HG02884 (cell line): Measurements from ENCODE around the gene KCNMA1.
"Not testable (repeated sequence)": the region's sequence is repeated elsewhere in the genome, so short reads cannot be mapped to it uniquely, and the experiment has no call there.

Experiments used
- ATAC-seq: cut with Tn5 transposase; IDR thresholded peaks from one replicate; pipeline ENCODE4 v1.9.1; 2021; ENCODE audit warnings: mild to moderate bottlenecking, moderate library complexity; ENCODE audit not compliant: unreplicated experiment

The KCNMA1 gene

GRCh38 chr10:77664008-77664407 lies 26.4 kb upstream of the KCNMA1 start:
- ATAC-seq, result no peak

DNA sequence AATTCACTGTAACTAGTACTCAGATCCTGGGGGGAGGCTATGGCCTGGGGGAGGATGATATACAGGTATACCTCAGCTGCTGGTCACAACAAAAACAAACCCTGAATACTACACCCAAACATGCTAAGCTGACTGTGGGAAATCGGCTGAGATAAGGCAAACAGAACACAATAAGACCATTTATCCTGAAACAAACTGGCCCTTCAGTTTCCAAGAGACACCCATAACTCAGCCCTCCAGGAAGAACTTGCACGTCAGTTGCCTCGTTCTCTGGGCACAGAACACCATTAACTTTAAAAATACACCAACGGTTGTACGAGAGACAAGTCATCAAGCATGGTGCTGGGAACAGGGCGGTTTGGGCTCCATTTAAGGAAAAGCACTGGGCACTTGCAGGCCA lies 24.1 kb upstream of the KCNMA1 start:
- no peak for ATAC-seq

DNA sequence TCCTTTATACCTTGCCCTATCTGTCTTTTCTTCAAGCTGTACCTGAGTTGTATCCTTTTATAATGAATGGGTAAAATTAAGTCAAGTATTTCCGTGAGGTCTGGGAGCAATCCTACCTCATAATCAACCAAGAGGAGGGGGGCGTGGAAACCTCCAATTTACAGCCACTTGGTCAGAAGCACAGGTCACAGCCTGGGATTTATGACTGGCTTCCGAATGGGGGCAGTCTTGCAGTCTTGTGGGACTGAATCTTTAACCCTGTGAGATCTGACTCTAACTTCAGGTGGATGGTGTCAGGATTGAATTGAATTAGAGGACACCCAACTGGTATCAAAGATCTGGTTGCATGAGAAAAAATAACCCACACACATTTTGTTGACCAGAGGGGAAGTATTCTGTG lies 23.5 kb upstream of the KCNMA1 start:
- no peak for ATAC-seq

- ATAC-seq, result not testable (repeated sequence)
These were observed 21.6 kb upstream of the KCNMA1 start for GRCh38 chr10:77659046-77659670.

DNA sequence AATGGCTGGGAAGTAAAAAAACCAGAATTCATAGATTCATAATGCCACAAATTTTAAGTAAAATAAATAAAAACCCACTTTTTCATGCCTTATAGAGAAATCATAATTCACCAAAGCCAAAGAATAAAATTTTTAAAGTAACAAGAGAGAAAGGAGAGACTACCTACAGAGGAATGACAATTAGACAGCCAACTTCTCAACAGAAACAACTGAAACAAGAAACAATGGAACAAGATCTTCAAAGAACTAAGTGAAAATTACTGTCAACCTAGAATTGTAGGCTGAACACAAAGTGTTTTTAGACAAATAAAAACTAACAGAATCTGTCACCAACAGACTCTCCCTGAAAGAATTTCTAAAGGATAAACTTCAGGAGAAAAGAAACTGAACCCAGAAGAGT lies 15.6 kb upstream of the KCNMA1 start:
- no peak for ATAC-seq

- peak; percentile 51 for ATAC-seq
These were observed 12.0 kb upstream of the KCNMA1 start for GRCh38 chr10:77649333-77650331.

DNA sequence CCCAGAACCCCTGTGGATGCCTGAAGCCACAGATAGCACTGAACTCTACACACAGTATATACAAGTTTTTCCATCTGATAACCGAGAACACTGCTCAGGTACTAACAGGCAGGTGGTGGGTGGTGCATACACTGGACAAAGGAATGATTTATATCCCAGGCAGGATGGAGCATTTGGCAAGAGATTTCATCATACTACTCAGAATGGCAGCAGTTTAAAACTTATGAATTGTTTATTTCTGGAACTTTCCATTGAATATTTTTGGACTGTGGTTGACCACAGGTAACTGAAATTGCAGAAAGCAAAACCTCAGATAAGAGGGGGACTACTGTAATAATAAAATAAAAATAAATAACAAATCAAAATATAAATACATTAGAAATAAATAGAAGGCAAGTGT lies 10.9 kb upstream of the KCNMA1 start:
- ATAC-seq, result no peak

DNA sequence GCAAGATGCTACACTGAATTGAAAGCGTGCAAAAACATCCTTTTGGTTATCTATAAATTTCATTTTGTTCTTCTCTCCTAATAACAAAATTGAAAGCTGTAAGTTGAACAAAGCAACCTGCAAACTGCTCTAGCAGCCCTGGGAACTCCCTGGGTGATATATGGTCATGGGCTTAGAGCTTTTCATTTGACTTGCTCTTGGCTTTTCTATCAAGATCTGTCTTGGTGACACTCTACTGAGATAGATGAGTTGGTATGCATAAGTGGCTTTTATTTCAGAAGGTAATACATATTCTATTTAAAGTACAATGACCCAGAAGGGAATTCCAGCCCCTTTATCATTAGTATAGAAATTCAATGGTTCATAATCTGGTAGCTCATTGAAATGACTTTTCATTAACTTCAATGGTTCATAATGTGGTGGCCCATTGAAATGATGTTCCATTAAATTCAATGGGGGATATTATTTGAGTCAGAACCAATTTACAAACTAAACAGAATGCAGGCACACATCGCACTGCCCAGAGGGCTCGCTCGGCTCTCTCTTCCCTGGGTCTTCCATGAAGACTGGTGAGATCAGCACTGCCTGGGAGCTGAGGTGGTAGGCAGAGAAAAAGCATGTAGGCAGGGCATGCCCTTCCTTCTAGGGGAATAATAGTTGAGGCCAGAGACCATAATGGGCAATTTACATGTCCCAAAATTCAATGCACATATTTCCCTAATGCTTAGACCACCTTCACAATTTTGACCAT lies 10.1 kb upstream of the KCNMA1 start:
- ATAC-seq, result no peak

DNA sequence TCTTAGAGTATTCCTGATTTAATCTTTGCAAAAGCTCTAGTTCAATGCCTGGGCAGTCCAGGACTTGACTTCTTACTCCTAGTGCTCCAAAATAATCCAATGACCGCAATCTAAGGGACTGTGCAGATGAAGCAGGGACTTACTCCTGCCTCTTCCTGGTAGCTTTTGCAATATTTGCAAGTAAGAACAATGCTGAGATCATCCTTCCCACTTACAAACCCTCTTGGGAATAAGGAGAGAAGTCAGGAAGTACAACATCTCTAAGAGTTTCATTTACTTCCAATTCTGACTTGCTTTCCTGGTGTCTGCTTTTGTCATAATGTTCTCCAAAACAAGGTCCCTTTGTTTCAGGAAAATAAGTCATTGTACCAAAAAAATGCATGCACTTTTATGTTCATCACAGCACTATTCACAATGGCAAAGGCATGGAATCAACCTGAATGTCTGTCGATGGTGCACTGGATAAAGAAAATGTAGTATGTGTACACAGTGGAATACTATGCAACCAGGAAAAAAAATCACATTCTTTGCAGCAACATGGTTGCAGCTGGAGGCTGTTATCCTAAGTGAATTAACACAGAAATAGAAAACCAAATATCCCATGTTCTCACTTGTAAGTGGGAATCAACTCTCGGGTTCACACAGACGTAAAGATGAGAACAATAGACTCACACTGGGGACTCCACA lies 7.1 kb upstream of the KCNMA1 start:
- ATAC-seq, result no peak

DNA sequence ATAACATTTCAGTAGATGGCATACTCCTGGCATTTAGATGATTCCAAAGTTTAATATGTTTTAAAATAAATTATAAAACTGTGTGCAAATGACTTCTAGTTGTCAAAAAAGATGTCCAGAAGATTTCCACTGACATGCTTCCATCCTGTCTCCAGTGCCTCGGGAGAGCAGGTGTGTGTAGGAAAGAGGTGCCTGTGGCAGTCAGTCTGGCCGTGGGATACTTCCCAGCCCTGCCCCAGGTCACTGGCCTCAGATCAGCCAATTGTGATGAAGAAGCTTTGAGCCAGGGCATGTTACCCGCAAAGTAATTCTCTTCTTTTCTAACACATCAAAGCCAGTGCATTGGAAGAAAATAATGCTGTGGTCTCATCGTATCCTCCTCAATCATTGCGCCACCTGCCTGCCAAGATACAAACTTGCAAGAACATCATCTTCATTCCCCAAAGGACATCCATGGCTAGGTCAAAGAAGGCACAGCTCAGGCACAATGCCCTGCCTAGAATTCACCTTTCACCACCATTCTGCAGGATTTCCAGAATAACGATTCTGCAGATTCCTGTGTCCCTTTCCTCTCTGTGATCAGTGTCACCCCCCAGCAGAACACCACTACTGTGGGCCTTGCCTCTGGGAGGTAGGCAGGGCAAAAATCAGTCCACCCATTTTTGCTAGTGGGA lies 6.3 kb upstream of the KCNMA1 start:
- ATAC-seq, result no peak

- no peak for ATAC-seq
These were observed 4.3 kb upstream of the KCNMA1 start for GRCh38 chr10:77641788-77642397.

DNA sequence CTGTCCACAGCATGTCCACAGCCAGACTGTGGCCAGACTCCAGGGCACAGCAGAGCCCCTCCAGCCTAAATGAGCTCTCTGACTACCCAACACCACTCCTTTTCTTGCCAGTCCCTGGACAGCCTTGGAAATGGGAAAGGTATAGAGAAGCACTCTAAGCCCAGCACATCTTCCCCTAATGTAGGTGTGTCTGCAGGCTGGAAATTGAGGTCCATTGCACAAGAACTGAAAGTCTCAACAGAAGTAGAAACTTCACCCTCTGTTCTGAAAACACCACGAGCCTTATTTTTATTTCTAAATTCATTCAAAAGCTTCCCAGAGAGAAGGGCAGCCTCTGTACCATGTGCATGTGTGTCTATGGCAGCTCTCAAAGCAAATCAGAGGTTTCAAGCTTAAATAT lies 3.7 kb upstream of the KCNMA1 start:
- no peak for ATAC-seq

- no peak for ATAC-seq
These were observed 2.6 kb upstream of the KCNMA1 start for GRCh38 chr10:77640167-77640566.

DNA sequence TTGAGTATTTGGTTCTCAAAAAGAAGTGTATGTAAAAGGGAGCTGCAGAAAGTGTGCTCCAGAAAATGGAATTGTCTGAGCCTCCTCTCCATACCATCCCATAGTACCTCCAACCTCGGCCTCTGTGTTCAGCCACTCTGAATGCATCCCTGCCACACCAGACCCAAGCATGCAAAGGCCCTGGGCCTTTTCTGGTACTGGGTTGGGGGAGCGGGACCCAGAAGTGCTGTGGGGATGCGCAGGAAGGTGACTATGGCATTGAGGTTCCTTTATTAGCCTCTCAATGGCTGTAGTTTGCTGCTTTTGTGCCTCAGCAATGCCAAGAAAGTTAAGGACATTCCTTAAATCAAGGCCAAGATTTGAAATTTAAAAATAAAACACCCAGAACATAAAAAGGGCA lies 2.1 kb upstream of the KCNMA1 start:
- ATAC-seq, result no peak

DNA sequence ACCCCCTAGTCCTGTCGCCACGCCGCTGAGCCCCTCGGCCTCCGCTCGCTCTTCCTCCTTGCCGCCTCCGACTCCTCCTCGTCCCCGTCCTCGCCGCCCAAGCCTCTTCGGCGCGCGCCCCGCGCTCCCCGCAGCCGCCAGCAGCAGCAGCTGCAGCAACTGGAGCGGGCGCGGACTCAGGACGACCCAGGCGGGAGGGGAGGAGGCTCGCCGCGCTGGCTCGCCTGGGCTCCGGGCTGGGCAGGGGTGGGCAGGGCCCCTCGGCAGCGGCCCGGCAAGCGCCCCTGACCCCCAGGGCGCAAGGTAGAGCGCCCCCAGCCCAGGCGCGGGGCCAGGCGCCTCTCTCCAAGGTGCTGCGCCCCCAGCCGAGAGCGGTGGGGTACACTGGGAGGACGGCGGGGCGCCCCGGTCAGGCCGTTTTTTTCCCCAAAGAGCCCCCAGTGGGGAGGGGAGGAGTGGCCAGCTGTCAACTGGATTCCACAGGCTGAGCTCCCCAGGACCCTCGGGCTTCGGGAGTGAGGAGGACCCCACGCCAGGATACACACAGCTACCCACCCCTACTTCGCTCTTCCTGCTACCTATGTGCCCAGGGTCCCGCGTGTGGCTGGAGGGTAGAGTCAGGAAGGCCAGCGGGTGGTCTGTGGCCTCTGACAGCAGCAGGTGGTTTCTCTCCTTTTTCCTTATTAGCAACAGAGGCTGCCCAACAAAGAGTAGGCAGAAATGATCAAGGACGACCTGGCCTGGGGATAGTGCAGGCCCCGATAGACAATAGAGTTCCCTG lies 903 bp upstream of the KCNMA1 start:
- ATAC-seq, result no peak

GRCh38 chr10:77636967-77637531 lies 559 bp downstream of the KCNMA1 start:
- ATAC-seq, result no peak

GRCh38 chr10:77636282-77636966 lies 1.2 kb downstream of the KCNMA1 start:
- no peak for ATAC-seq
